Stimulated activated CD8-positive, alpha-beta memory T cell treated with anti-CD3 and anti-CD28 coated beads, Interleukin-2, amount 100 ng/mL, for 1 hour (primary cell): ENCODE measurements around the gene SUOX.
"Not testable (repeated sequence)": the region's sequence is repeated elsewhere in the genome, so short reads cannot be mapped to it uniquely, and the experiment has no call there.

Experiments
- DNase-seq, 2 donors: peaks; one replicate each; pipeline ENCODE4 v3.0.0-alpha.2; 2020; ENCODE audit warnings: low read depth in 2 of 2

Gene SUOX

GRCh38 chr12:55983232-55983842 is 13.7 kb upstream of the SUOX start:
- DNase-seq: no peak

GRCh38 chr12:55984861-55985260 is 12.2 kb upstream of the SUOX start:
- no peak for DNase-seq

GRCh38 chr12:55985341-55985740 is 11.7 kb upstream of the SUOX start:
- no peak for DNase-seq

- not testable (repeated sequence) for DNase-seq
Observed at GRCh38 chr12:55985976-55986375, 11.1 kb upstream of the SUOX start.

GRCh38 chr12:55991110-55991509 is 6.0 kb upstream of the SUOX start:
- DNase-seq: no peak

GRCh38 chr12:55993230-55993853 is 3.7 kb upstream of the SUOX start:
- DNase-seq: no peak

- no peak for DNase-seq
Observed at GRCh38 chr12:55995366-55995765, 1.7 kb upstream of the SUOX start.

GRCh38 chr12:55996201-55996714 is 818 bp upstream of the SUOX start:
- DNase-seq: peak; percentile 29 to 35

- DNase-seq: no peak
Observed at GRCh38 chr12:55997535-55997859, 421 bp downstream of the SUOX start.

- DNase-seq: not testable (repeated sequence)
Observed at GRCh38 chr12:55999522-55999921, 2.4 kb downstream of the SUOX start.

GRCh38 chr12:55999999-56000540 is 3.0 kb downstream of the SUOX start:
- not testable (repeated sequence) for DNase-seq

GRCh38 chr12:56001487-56002100 is 4.5 kb downstream of the SUOX start:
- no peak for DNase-seq

- DNase-seq: not testable (repeated sequence)
Observed at GRCh38 chr12:56003376-56003775, 6.3 kb downstream of the SUOX start.

- DNase-seq: no peak
Observed at GRCh38 chr12:56004211-56004610, 7.1 kb downstream of the SUOX start.

GRCh38 chr12:56007564-56008559 is 10.8 kb downstream of the SUOX start:
- peak; percentile 38 to 61 for DNase-seq

GRCh38 chr12:56010111-56010570 is 13.1 kb downstream of the SUOX start:
- no peak for DNase-seq

- no peak for DNase-seq
Observed at GRCh38 chr12:56011509-56012090, 14.5 kb downstream of the SUOX start.

- DNase-seq: no peak
Observed at GRCh38 chr12:56013482-56013881, 16.4 kb downstream of the SUOX start.

- DNase-seq: no peak
Observed at GRCh38 chr12:56014205-56014604, 17.1 kb downstream of the SUOX start.

GRCh38 chr12:56017181-56017580 is 20.1 kb downstream of the SUOX start:
- DNase-seq: no peak

- no peak for DNase-seq
Observed at GRCh38 chr12:56018356-56018755, 21.3 kb downstream of the SUOX start.
